K562 (cell line): Measurements from ENCODE around the gene CLIC1. TPM values are rescaled to one million over a fixed set of nuclear protein-coding genes. Genes with fewer than 3 reads are reported as not detected.

Experiments used
- FOS ChIP-seq: IDR thresholded peaks from 3 replicates; pipeline ENCODE4 v1.6.1; 2011; ENCODE audit not compliant: insufficient read length; ENCODE audit errors: extremely low read depth
- GTF2A2 ChIP-seq: IDR thresholded peaks from 2 replicates; pipeline ENCODE4 v1.6.1; 2016; ENCODE audit warnings: mild to moderate bottlenecking, missing genetic modification characterization, missing compliant biosample characterization
- KDM1A ChIP-seq, 2 experiments: fragments of 450-650 bp; IDR thresholded peaks; 2 replicates each; pipeline ENCODE4 v1.6.1; 2016; ENCODE audit warnings: mild to moderate bottlenecking in 2 of 2
- PRMT5 ChIP-seq: sonication (generic); formaldehyde crosslinking; IDR thresholded peaks from 2 replicates; pipeline ENCODE4 v1.5.0; 2020; ENCODE audit warnings: missing genetic modification reagents
- STAT5A ChIP-seq: IDR thresholded peaks from 2 replicates; pipeline ENCODE4 v1.6.1; 2012; ENCODE audit warnings: low read length, inconsistent platforms, borderline replicate concordance
- THAP12 ChIP-seq: fragments of 250-450 bp; sonication (Bioruptor Pico); IDR thresholded peaks from 2 replicates; pipeline ENCODE4 v1.9.0; 2021; ENCODE audit warnings: mild to moderate bottlenecking, inconsistent platforms
- ZNF140 ChIP-seq: fragments of 250-450 bp; sonication (Bioruptor Pico); IDR thresholded peaks from 2 replicates; pipeline ENCODE4 v1.8.0; 2021; ENCODE audit warnings: moderate library complexity, mild to moderate bottlenecking, inconsistent platforms
- ZNF224 ChIP-seq: sonication (generic); formaldehyde crosslinking; IDR thresholded peaks from 2 replicates; pipeline ENCODE4 v1.8.0; 2022; ENCODE audit warnings: mild to moderate bottlenecking, missing genetic modification reagents
- ZNF316 ChIP-seq: fragments of 450-650 bp; IDR thresholded peaks from 2 replicates; pipeline ENCODE4 v1.6.1; 2016
- polyA plus RNA-seq, 8 experiments: library from polyadenylated mRNA; depleted of rRNA in 4 of 8; stranded (reverse) in 5 of 8; unstranded in 3 of 8; fragments of >200 nt; fragmentation: Nextera tagmentation in 2 of 8; fragmentation: Illumina TruSeq in 1 of 8; extraction: Ambion mirVana in 2 of 8; extraction: Trizol in 1 of 8; gene quantifications; 2 replicates each; pipeline versions ENCODE4 v1.2.1 to v1.2.3, GENCODE V29; 2011 to 2014; ENCODE audit warnings: inconsistent platforms in 1 of 8, missing spikeins in 1 of 8
- total RNA-seq, 7 experiments: library from RNA; depleted of rRNA in 6 of 7; stranded (reverse); fragments of >200 nt in 6 of 7; fragmentation: Illumina TruSeq in 2 of 7; extraction: Trizol in 2 of 7; gene quantifications; 2 replicates each; pipeline versions ENCODE4 v1.2.1 to v1.2.3, GENCODE V29; 2011 to 2021; ENCODE audit warnings: low replicate concordance in 1 of 7
- TF ChIP-seq, protein P1 (sequence below): fragments of 450-650 bp; IDR thresholded peaks from 2 replicates; pipeline ENCODE4 v1.6.1; 2018; ENCODE audit not compliant: partially characterized antibody
- TF ChIP-seq, protein P2 (sequence below): fragments of 250-450 bp; sonication (Bioruptor Pico); IDR thresholded peaks from 2 replicates; pipeline ENCODE4 v1.6.1; 2021; ENCODE audit warnings: mild to moderate bottlenecking
- TF ChIP-seq, protein P3 (sequence below), 3 experiments: fragments of 200-800 bp in 1 of 3; sonication (Bioruptor generic) in 1 of 3; sonication (generic) in 1 of 3; formaldehyde crosslinking in 1 of 3; IDR thresholded peaks; 2 replicates each; pipeline versions ENCODE4 v1.6.1 to v1.8.0; 2016 to 2022; ENCODE audit warnings: mild to moderate bottlenecking in 2 of 3, missing compliant biosample characterization in 2 of 3, missing genetic modification characterization in 2 of 3, missing genetic modification reagents in 1 of 3

Gene CLIC1
- total and polyA plus RNA-seq, 9 of the 15 experiments (the other 6 are each of a cell fraction or from before 2014, with no cell fraction given), result 1,267 to 2,419 (median 1,808) TPM

DNA sequence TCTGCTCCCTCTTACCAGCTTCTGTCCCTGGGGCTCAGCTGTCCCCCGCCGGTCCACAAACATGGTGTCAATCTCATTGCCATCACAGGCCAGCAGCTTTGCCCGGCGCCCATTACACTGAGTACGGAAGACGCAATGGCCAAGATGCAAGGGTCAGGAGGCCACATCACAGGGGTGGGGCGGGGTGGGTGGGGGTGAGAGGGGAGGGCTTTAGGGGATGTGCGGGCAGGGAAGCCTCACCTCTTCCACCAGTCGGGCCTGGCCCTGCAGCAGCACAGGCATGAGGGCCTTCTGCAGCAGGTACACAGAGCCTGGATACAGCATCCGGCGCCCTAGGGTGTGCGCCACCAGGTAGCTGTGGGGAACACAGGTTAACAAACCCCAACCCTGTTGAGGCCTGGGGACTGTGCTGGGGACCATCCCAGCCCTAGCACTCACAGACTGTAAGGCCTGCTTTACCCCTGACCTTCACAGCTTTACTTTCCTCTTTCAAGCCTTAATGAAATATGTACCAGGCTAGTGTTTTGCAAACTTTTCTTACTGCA lies 44.7 kb downstream of the CLIC1 start (continued):
- TF ChIP-seq THAP12 (peak; percentile 69; the same call in 1 of the 2 replicates), PRMT5 (CRISPR knock-in tag) (no peak), FOS (no peak), GTF2A2 (0 out of 2 replicates have a peak, but pooled peaks have one; percentile 27), ZNF224 (CRISPR knock-in tag) (no peak), ZNF140 (no peak), KDM1A (IDR thresholded peaks at IDR 0.05) (no peak), STAT5A (no peak), ZNF316 (no peak)
- TF ChIP-seq, protein P1, sequence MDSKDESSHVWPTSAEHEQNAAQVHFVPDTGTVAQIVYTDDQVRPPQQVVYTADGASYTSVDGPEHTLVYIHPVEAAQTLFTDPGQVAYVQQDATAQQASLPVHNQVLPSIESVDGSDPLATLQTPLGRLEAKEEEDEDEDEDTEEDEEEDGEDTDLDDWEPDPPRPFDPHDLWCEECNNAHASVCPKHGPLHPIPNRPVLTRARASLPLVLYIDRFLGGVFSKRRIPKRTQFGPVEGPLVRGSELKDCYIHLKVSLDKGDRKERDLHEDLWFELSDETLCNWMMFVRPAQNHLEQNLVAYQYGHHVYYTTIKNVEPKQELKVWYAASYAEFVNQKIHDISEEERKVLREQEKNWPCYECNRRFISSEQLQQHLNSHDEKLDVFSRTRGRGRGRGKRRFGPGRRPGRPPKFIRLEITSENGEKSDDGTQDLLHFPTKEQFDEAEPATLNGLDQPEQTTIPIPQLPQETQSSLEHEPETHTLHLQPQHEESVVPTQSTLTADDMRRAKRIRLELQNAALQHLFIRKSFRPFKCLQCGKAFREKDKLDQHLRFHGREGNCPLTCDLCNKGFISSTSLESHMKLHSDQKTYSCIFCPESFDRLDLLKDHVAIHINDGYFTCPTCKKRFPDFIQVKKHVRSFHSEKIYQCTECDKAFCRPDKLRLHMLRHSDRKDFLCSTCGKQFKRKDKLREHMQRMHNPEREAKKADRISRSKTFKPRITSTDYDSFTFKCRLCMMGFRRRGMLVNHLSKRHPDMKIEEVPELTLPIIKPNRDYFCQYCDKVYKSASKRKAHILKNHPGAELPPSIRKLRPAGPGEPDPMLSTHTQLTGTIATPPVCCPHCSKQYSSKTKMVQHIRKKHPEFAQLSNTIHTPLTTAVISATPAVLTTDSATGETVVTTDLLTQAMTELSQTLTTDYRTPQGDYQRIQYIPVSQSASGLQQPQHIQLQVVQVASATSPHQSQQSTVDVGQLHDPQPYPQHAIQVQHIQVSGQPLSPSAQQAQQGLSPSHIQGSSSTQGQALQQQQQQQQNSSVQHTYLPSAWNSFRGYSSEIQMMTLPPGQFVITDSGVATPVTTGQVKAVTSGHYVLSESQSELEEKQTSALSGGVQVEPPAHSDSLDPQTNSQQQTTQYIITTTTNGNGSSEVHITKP, result no peak
- TF ChIP-seq, protein P2, sequence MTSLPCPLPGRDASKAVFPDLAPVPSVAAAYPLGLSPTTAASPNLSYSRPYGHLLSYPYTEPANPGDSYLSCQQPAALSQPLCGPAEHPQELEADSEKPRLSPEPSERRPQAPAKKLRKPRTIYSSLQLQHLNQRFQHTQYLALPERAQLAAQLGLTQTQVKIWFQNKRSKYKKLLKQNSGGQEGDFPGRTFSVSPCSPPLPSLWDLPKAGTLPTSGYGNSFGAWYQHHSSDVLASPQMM, result no peak
- TF ChIP-seq, protein P3, sequence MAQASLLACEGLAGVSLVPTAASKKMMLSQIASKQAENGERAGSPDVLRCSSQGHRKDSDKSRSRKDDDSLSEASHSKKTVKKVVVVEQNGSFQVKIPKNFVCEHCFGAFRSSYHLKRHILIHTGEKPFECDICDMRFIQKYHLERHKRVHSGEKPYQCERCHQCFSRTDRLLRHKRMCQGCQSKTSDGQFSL (CRISPR knock-in tag; IDR thresholded peaks at IDR 0.05), result no peak
- TF ChIP-seq, protein P3 (tag; IDR thresholded peaks at IDR 0.05), result 0 out of 4 replicates have a peak, but pooled peaks of 1 of the 2 experiments have one; percentile 9
- TF ChIP-seq, all 486 proteins: peak for 9
